Activated T-cell treated with anti-CD3 and anti-CD28 coated beads for 1 hour (primary cell): ENCODE results near the gene HDLBP.

Experiments used
- DNase-seq: peaks from one replicate; pipeline ENCODE4 v3.0.0-alpha.2; 2020; ENCODE audit warnings: low read depth

The HDLBP gene

GRCh38 chr2:241273210-241274020 is 42.1 kb downstream of the HDLBP start:
- no peak for DNase-seq

GRCh38 chr2:241272303-241273209 is 42.9 kb downstream of the HDLBP start:
- peak; percentile 29 for DNase-seq

- peak; percentile 47 for DNase-seq
These were observed 43.7 kb downstream of the HDLBP start for GRCh38 chr2:241271706-241272302.

GRCh38 chr2:241270531-241270930 is 44.9 kb downstream of the HDLBP start:
- no peak for DNase-seq

GRCh38 chr2:241269707-241270520 is 45.6 kb downstream of the HDLBP start:
- DNase-seq, result no peak

GRCh38 chr2:241268716-241269445 is 46.6 kb downstream of the HDLBP start:
- no peak for DNase-seq

GRCh38 chr2:241268306-241268705 is 47.2 kb downstream of the HDLBP start:
- DNase-seq, result no peak

GRCh38 chr2:241267249-241268067 is 48.0 kb downstream of the HDLBP start:
- DNase-seq, result no peak

GRCh38 chr2:241265506-241265905 is 50.0 kb downstream of the HDLBP start:
- DNase-seq, result no peak

- no peak for DNase-seq
These were observed 52.4 kb downstream of the HDLBP start for GRCh38 chr2:241263061-241263460.

- no peak for DNase-seq
These were observed 53.8 kb downstream of the HDLBP start for GRCh38 chr2:241261628-241262027.

GRCh38 chr2:241260911-241261310 is 54.6 kb downstream of the HDLBP start:
- no peak for DNase-seq

GRCh38 chr2:241258505-241259280 is 56.8 kb downstream of the HDLBP start:
- no peak for DNase-seq

- no peak for DNase-seq
These were observed 57.9 kb downstream of the HDLBP start for GRCh38 chr2:241257419-241258032.

- DNase-seq, result no peak
These were observed 59.3 kb downstream of the HDLBP start for GRCh38 chr2:241256168-241256545.

GRCh38 chr2:241255542-241256167 is 59.8 kb downstream of the HDLBP start:
- no peak for DNase-seq

GRCh38 chr2:241254904-241255351 is 60.5 kb downstream of the HDLBP start:
- DNase-seq, result no peak

- no peak for DNase-seq
These were observed 62.5 kb downstream of the HDLBP start for GRCh38 chr2:241252778-241253475.
